Activated CD8-positive, alpha-beta memory T cell treated with anti-CD3 and anti-CD28 coated beads, Interleukin-2, amount 50 U/mL, for 1 hour (primary cell): ENCODE results near the gene GHRL.
"Not testable (repeated sequence)": the region's sequence is repeated elsewhere in the genome, so short reads cannot be mapped to it uniquely, and the experiment has no call there.

Experiments used
- DNase-seq: peaks from one replicate; pipeline ENCODE4 v3.0.0-alpha.2; 2020; ENCODE audit errors: extremely low read depth

GHRL gene

DNA sequence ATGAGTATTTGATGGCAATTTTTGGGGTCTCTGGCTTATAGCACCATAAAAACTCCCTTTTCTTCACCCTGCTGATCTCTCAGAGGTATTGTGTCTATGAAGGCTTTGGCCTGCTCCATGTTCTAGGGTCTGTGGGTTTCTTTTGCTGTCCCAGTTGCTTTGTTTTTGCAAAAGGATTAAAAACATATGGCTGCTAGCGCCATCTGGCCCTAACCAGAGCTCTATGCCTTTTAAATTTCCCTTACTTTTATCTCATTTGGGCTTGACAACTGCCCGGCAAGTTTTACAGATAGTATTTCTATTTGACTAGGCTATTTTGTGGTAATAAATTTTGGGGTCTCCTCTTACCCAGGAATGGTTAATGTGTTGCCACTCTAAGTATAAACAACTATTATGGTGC lies 6.4 kb upstream of the GHRL start:
- no peak for DNase-seq

DNA sequence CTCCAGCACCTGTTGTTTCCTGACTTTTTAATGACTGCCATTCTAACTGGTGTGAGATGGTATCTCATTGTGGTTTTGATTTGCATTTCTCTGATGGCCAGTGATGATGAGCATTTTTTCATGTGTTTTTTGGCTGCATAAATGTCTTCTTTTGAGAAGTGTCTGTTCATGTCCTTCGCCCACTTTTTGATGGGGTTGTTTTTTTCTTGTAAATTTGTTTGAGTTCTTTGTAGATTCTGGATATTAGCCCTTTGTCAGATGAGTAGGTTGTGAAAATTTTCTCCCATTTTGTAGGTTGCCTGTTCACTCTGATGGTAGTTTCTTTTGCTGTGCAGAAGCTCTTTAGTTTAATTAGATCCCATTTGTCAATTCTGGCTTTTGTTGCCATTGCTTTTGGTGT lies 5.3 kb upstream of the GHRL start:
- not testable (repeated sequence) for DNase-seq

DNA sequence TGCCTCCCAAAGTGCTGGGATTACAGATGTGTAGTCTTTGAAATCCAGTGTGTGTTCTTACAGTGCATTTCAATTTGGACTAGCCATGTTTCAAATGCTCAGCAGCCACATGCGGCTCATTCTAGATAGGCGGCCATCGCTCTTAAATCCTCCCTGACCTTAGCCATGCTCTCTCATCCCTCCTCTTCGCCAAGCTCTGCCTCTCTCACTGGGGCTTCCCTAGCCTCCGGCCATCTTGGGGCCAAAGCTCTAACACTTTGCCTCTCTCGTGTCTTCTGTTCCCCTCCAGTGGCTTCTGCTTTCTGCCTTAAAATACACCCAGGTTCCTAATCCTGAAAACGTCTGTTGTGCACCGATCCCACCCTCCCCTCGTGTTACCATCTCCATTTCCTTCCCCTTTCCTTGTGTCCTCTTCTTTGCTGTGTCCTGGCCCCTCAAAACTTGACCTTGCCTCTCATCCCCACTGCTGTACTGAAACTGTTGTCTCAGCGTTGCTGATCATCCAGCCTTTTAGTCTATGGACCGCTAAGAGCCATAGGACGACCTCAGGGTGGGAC lies 1.4 kb upstream of the GHRL start:
- DNase-seq, result no peak

DNA sequence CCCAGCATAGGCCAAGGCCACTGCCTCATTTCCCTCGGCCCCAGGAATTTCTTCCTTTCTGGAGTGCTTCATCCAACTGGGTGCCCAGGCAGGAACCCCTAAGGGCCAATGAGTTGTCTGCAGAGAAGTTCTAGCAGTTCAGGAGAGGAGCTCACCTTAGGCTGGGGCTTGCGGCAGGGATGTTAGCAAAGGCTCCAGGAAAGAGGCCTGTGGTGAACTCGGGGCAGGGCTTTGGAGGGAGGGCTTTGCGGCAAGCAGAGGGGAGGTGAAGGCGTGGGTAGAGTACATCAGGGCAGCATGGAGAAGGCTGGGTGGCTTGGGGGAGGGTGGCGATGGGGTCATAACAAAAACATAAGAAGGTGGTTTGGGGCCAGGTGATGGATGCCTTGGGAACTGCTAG lies 1.1 kb downstream of the GHRL start:
- no peak for DNase-seq

DNA sequence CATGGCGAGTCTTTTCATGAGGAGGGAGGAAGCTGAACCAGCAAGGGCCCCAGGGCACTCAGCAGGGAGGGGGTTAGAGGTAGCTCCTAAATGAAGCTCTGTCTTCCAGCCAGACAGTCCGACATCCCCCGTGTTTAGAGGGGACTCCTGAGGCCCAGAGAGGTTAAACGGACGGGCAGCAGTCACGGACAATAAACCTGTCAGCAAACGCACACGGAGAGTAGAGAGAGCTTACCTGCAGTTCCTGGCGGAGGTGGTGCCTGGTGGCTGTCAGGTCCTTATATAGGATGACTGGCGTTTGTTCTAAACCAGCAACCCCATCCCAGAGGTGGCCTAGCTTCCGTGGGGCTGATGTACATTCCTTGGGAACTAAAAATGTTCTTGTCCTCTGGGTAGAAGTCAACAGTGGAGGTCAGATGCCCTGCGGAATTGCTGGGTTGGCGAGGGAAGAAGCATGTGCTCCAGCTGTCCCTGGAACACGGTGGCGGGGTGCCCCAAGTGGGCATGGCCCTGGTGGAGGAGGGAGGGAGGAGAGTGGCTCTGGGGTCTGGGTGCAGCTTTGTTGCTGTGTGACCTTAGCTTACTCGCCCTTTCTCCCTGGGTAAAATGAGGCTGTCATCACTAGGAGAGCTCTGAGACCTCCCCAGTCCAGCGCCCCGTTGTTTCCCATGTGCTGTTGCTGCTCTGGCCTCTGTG lies 2.1 kb downstream of the GHRL start:
- no peak for DNase-seq

DNA sequence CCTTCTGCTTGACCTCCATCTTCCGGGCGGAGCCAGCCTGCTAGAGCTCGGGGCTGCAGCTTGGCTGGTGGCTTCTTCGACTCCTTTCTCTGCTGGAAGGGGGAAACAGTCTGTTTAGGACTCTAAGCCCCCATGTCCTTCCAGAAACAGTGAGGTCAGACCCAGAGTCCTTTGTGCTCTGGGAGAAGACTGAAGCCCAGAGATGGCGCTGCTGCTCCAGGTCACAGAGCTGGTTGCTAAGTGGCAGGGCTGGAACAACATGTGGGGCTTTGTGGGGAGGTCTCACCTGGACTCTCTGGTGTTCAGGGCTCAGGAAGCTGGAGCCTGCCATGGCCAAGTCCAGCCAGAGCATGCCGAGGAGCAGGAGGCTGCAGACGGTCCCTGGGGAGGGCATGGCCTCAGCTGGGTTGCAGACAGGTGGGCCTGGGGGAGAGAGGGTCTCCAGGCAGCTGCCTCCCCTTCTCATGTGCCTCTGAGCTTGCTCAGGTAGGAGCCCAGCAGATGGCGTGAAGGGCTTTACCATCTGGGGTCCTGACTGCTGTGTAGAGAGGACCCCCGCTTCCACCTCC lies 2.9 kb downstream of the GHRL start:
- no peak for DNase-seq

DNA sequence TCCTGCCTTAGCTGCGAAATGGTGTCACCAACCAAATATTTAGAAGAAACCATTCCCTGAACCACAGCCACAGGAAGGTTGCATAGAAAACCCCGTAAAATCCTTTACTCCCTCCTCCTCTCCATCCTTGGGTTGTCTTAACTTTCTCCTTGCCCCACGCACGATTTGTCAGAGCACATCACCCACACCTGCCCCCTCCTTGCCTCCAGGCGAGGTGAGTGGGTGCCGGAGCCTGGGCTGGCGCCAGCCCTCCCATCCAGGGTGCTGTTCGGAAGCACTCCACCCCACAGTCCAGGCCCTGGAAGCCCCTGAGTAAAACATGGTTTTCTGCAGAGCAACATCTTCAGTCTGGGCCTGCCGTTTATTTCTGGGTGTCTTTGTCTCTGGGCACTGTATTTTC lies 3.7 kb downstream of the GHRL start:
- DNase-seq, result no peak

DNA sequence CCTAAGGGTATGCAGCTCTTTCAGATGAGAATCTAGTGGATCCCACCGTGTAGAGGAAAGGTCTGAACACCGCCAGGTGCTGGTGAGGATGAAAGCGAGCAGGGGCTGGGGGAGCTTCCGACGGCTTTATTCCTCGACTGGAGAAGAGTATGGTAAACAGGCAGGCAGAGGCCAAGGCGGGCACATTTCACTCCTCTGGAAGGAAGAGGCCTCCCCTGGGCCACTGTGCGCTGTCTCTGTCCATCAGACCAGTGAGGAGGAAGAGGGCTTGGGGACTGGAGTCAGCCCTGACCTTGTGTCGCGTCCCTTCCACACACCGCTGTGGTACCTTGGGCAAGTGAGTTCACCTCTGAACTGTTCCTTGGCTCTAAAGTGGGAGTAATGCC lies 4.2 kb downstream of the GHRL start:
- DNase-seq, result no peak

DNA sequence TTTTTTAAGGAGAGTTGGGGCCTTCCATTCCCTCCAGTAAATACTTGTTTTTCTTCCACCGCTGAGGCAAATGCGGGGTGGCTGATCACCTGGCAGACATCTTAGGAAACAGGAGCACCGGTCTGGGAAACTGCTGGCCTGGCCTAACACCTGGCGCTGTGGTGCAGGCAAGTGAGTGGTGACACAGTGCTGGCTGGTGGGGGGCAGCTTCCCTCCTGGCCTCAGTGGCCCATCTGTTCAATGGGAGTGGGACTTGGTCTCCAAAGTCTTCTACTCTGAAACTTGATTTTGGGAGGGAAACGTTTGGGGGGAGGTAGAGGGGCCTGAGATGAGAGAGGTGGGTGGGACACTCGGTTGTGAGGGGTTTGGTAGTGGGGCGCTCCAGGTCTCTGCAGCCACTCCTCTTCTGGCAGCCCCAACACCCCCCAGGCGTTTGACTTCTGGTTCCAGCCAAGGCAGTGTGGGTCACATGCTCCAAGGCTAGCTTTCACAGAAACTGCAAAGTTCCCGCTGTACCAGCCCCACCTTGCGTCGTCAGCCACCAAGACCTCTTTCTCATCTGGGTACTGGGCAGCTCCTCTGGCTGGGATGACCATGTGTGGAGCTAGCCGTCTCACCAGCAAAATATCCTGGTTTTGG lies 4.7 kb downstream of the GHRL start:
- no peak for DNase-seq

DNA sequence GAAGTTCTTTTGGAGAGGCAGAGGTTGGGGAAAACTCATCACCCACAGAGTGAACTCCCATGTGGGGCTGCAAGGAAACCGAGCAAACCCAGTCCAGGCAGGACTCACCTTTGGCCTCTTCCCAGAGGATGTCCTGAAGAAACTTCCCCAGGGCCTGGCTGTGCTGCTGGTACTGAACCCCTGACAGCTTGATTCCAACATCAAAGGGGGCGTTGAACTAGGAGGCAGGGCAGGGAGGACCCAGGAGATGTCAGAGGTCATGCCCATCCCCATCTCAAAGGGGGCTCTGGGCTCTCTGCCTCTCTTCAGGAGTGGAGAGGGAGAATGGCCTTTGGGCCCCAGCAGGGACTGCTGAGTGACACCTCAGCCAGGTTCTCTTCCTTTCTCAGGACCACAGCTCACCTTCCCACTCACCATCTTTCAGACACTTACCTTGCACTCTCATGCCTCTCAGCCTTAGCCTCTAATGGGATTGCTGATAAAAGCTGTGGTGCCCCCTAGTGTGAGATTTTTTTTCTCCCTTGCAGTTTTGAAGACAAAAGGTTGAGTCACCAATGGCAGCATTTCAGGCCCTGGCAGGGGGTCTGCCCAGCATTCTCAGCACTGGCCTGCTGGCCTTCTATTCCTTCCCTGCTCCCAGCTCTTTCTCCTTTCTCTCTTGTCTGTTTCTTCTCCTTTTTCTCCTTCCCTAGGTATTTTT lies 6.0 kb downstream of the GHRL start:
- no peak for DNase-seq

DNA sequence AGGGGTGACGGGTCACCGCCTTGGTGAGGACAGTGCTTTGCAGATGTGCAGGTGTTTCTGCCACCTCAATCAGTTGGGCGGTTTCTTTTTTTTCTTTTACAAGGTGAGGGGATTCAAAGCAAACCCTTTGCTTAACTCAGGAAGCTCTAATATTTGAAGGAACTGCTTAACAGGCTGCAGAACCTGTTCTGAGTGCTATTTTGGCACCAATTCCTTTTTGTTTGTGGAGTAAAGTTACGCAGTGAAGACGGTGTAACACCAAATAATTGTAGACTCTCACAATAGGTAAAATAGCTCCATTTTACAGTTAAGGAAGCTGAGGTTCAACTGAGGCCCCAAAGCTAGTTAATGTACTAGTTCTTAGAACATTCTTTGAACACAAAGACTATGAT lies 6.6 kb downstream of the GHRL start:
- no peak for DNase-seq

DNA sequence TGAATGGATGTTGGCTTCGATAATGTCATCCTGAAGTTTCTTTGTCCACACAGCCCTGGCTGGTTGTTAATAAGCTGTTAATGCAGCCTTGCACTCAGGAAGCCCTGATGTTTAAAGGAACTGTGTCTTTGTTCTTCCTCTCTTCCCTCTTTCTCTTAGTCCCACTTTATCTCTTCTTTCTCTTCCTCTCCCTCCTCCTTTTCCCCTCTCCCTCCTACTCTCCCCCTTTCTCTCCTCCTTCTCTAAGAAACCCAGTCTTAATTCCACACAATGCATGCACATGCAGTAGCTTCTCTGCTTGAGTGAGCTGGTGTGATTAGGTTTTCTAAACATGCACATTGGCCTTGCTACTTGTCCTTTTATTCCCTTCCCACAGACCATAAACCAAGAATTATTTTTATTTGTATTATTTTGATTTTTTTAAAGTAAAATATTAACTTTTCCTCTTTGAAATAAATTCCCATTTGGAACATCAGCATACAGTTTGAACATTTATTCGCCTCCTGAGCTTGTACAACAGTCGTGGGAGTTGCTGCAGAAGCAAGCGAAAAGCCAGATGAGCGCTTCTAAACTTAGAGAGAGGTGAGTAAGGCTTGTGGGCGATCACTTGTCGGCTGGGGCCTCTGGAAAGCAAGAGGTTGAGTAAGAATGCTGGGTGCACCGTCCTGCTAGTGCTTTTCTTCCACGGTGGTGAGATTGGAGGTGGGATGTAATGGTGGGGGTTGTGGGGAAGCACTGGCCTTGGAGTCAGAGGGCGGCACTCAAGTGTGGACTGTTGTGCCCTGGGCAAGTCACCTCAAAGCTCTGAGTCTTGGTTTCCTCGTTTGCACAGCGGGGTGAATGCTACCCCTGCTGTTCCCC lies 7.2 kb downstream of the GHRL start:
- no peak for DNase-seq

DNA sequence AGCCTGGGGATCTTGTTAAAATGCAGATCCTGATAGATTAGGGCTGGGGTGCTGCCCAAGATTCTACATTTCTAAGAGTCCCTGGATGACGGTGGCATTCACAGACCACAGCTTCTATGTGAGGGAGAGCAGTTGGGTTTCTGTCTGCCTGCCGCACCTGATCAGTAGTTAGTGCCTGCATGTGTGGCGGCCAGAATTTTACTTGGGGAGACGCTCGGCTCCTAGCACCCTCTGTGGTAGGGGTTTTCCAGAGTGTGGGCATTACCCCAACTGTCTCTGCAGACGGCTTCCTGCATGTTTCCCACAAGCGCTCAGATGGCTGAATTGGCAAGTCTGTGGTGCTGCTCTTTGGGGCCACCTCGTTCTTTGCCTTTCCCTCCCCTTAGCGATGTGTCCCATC lies 8.3 kb downstream of the GHRL start:
- DNase-seq, result no peak

DNA sequence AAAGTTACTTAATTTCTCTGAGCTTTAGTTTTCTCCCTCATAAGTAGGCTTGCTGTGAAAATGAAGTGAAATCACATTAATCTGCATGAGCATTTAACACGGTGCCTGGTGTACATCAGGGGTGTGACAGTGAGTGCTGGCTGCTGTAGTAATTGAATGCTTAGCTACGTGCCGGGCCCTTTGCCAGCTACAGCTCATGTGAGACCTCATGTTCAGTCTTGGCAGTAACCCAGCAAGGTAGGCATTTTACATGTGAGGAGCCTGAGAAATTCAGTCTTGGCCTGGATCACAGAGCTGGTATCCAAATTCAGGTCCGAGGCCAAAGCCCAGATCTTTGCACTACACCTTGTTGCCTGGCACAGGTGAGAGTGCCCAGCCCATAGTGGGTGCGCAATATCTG lies 9.1 kb downstream of the GHRL start:
- no peak for DNase-seq

DNA sequence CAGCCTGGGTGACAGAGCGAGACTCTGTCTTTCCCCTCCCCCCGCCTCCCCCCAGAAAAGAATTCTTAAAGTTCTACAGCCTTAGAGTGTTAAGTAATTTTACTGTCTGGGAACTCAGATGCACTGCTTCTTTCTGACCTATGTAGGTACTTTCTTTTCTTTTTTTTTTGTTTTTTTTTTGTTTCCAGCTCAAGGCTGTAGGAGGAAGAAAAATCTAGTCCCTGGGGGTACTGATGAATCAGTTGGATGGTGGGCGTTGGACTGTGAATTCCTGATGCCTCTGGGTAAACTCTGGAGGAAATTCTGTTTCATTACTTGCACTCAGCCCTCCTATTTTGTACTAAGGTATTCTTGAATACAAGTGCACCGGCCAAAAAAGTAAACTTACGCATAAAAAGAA lies 10.8 kb downstream of the GHRL start:
- DNase-seq, result no peak

DNA sequence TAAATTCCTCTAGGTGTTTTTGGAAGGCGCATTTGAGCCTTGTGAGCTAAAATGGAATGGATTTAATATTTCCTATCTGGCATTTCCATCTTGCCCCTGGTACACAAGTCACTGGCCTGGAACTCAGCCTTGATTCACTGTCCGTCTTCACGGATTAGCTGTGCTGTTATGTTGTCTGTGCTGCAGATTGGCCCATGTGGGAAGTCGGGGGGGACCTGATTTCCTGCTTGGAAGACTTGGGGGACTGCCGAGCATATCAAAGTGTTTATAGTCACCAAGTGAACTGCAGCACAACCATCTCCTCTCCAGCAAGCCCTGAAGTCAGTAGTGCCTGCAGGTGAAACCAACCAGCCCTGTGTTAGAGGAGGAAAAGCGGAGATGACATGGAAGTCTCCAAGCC lies 12.2 kb downstream of the GHRL start:
- no peak for DNase-seq

DNA sequence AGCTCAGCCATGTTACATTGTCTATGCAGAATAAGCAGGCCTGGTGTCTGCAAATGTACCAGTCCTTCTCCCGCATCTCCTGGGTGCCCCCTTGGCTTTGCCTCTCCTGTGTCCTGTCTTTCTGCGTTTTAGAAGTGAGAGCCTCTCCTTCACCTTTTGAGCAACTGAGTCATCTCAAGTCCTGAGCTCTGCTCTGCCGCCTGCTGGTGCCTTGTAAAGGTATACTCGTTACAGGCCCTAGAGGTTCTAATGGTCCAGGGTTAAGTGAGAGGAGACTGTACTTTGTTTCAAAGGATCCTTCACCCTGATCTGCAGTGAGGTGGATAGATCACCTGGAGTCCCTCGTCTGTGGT lies 12.6 kb downstream of the GHRL start:
- no peak for DNase-seq

DNA sequence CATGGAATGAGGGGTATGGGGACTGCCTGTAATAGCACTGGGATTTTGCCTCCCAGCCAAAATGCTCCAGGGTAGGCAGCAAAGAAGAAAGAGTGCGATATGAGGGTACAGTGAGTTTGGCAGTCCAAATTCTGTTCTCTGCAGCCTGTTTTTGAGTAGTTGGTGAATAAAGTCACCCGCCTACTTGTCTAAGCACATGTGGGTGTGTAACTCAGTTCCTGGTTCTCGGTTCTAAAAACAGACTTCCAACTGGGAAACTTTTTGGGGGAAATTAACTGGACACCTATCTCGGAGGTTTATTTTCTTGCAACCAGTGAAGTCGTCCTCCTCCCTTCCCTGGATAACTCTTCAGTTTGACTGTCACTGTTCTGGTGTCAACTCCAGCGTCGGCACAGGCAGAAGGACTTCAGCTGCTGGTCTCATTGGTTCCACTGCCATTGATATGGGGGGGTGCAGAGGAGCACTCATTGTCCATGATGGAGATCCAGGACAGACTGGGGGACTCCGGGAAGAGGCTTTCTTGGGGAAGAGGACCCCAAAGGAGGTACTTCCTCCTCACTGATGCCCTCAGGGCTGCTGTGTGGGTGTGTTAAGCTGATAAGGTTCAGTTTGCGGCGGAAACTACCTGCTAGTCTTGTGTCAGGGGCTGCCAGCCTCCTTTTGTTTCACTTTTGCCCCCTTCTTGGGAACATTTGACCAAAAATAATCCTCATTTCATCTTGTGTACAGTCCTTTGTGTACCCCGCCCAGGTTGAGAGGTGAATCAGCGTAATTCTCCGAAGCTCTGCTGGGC lies 13.2 kb downstream of the GHRL start:
- DNase-seq, result no peak

DNA sequence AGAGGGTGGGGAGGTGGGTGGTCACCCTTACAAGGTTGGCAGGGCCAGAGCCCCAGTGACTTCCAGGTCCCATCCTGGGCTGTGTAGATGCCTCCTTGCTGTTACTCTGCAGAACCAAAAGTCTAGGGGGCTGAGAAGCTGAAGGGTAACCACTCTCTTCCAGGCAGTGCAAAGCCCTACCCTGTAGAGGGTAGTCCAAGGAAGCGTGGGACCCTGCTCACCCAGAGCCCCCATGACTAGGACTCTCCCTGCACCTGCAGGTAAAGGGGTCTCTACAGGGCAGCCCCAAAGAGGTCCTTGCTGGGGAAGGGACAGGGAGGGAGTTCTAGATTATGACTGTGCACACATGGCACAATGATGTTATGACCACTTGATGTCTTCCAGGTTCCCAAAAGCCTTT lies 14.2 kb downstream of the GHRL start:
- no peak for DNase-seq

DNA sequence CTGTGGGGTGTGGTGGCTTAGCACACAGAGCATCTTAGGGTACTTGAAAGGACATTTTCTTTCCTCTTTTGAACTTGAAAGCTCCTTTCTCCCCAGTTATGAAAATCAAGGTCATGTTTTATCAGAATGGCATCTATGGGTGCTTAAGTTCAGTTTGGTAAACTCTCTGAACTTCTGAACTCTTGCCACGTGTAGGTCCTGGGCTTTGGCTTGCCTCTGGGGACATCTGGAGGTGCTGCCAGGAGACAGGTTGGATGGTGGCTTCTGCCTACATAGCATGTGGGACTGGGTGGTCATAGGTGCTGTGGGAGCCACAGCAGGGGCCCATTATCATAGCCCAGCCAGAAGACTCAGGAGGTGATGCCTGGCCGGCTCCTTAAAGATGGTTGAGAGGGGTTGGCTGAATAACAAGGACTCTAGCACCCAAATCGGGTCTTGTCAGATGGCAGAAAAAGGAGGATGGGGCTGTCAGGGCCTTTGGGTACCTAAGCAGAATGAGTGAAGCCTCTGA lies 15.6 kb downstream of the GHRL start:
- no peak for DNase-seq

DNA sequence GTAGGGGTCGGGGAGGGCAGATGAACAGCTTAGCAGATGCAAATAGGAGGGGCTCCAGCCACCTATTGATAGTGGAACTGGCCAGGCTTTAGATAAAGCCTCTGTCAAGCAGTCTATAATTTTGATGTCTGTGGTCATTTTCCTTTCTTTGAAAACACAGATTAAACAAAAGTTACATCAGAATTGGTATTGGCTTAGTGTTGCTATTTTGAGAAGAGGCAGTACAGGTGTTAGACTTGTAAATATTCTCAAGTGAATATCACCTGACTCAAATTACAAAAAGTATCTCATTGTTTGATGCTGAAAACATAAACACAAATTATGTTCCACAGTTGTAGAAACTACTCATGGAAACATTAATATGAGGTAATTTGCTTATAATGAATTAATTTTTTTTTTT lies 18.1 kb downstream of the GHRL start:
- no peak for DNase-seq
